ENCODE data around the gene LRBA.
"Not testable (repeated sequence)": the region's sequence is repeated elsewhere in the genome, so short reads cannot be mapped to it uniquely, and the experiment has no call there.

The LRBA gene

GRCh38 chr4:150583287-150584110, 431.6 kb downstream of the LRBA start:
- ATAC-seq: no peak

DNA sequence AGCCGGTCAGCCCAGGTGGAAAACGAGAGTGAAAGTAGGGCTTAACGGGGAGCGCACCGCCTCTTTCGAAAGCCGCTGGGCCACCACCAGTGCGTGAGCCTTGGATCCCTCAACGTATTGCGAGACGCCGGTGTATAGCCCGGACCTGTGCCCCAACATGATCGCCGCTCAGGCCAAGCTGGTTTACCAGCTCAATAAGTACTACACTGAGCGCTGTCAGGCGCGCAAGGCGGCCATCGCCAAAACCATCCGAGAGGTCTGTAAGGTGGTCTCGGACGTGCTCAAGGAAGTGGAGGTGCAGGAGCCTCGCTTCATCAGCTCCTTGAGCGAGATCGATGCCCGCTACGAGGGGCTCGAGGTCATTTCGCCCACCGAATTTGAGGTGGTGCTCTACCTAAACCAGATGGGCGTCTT, 432.2 kb downstream of the LRBA start:
- ATAC-seq: no peak

DNA sequence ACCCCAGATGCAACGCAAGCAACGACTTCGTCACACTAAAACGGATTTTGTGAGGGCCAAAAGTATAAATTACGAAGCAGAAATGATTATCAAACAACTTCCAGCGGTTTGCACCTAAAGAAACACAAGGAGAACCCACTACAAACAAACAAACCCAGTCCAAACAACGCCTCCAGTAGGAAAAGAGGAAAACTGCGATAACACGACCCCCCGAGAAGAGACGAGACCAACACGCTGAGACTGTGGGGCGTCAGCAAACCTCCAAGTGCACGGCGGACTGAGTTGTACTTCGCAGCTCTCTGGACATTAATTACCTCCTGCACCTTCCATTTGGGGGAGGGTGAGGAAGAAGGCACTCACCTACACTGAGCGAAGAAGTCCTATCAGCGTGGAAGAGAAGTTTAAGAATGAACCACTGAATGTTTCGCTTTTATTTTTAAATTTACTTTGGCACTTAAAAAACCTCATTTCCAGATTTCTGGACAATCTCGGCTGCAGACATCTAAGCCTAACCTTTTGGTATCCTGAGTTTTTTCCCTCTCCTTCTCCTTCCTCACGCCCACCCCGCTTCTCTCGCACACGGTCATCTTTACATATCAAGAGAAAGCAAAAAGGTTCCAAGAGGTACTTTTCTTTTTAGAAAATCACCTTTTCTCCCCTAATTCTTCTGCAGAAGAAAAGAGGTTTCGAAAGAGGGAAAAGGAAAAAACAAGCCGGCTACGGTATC, 432.8 kb downstream of the LRBA start, which contains the start of gene MAB21L2:
TSS of gene MAB21L2 (plus strand) at position 6 of the 727 bp plus-strand sequence. CDS start 879 bp downstream, outside the sequence.
- ATAC-seq: no peak

DNA sequence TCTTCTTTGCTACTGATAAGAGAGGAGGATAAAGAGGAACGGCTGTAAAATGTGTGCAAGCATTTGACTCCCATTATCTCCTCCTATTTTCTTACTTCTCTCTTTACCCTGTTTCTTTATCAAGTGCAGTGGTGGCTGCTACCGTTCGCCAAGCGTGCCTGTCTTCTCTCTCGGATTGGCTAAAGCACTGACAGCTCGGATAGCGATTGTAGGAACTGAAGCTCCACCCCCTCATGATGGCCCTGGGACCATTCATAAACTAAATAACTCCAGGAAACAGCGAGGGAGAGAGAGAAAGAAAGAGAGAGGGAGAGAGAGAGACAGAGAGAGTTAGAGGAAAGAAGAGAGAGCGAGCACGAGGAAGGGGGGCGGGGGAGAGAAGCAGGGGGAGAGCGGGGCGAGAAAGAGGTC, 433.4 kb downstream of the LRBA start:
- ATAC-seq: no peak

- no peak for ATAC-seq
Observed at GRCh38 chr4:150581056-150581605, 434.0 kb downstream of the LRBA start.

GRCh38 chr4:150580306-150580705, 434.8 kb downstream of the LRBA start:
- no peak for ATAC-seq

DNA sequence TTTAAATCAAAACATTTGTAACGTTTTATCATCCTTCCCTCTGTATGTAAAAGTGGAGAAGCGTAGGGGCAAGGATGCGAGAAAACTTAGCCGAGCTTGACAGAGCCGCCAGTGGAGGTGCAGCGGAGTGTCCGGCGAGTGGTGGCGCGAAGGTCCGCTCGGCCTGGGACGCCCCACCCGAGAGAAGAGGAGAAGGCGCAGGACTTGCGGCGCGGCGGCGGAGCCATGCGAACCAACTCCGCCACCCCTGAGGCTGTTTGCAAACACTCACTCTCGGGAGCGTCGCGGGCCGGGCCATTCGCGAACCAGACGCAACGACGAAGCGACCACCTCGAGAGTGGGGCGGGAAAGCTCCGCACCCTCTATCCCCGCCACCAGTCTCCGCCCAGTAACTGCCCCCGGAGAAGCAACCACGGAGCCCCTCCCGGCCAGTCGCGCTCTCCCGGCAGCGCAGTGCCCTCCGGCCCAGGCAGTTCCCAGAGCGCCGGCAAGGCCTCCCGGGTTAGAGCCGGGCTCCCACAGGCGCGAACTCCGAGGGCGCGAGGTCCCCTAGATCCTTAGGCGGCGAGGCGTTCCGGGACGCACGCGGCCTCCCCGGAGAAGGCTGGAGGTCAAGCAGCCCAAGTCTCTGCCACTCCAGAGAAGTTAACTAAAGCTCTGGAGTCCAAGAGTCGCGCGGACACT, 435.4 kb downstream of the LRBA start:
- ATAC-seq: no peak

- ATAC-seq: no peak
Observed at GRCh38 chr4:150578745-150579501, 436.2 kb downstream of the LRBA start.

GRCh38 chr4:150577796-150578195, 437.3 kb downstream of the LRBA start:
- ATAC-seq: no peak

GRCh38 chr4:150574678-150575077, 440.4 kb downstream of the LRBA start:
- ATAC-seq: no peak

DNA sequence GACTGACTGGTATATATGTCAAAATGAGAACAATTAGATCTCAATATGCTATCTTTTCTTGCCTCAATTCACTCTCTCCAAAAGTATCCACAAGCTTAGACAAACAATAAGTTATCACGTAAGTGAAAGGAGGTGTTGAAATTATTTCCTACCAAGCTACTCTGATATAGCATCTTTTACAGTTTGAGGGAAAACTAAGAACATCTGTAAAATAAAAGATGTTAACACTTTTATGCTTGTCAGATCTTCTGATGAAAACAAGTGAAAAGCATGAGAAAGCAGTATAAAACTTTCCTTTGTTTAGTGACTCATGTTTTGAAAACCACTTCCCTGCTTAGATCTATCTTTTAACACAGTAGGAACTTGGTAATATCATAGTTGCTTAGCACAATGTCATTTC, 441.6 kb downstream of the LRBA start:
- no peak for ATAC-seq

- ATAC-seq: no peak
Observed at GRCh38 chr4:150572704-150573504, 442.2 kb downstream of the LRBA start.

DNA sequence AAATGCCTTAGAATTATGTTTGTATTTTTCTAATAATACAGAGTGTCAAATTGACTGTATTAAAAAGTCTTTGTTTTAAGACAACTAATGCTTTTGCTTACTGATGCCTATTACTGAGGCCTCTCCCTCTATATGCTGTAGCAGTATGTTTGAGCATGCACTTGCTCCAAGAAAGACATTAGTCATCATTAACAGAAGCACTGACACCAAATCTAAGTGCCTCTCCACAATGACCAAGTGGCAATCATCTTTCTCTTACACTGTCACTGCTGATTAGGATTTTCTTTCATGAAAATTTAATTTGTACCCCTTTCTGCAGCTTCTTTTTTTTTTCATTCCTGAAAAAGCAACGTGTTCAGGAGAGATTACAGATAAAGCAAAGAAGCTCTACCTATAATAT, 444.2 kb downstream of the LRBA start:
- ATAC-seq: no peak

- ATAC-seq: no peak
Observed at GRCh38 chr4:150569998-150570535, 445.0 kb downstream of the LRBA start.

GRCh38 chr4:150569384-150569987, 445.6 kb downstream of the LRBA start:
- ATAC-seq: no peak

DNA sequence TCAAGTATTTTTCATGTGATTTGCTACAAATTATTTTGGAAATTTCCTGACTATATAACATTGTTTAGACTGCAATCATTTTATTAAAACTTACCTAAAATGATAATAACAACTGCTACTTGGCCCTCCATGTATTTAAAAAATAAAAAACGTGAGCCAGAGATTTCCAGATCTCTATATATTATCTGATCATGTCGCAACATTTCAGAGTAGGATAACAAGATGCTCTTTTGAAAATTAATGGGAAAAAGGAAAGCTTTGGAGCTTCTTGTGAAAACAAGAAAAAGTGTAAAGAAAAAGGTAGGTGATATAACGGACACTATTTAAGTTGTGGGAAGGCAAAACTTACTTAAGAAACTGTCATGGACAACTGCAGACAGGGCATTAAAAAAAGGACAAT, 448.0 kb downstream of the LRBA start:
- no peak for ATAC-seq

- ATAC-seq: not testable (repeated sequence)
Observed at GRCh38 chr4:150564967-150565366, 450.1 kb downstream of the LRBA start.

DNA sequence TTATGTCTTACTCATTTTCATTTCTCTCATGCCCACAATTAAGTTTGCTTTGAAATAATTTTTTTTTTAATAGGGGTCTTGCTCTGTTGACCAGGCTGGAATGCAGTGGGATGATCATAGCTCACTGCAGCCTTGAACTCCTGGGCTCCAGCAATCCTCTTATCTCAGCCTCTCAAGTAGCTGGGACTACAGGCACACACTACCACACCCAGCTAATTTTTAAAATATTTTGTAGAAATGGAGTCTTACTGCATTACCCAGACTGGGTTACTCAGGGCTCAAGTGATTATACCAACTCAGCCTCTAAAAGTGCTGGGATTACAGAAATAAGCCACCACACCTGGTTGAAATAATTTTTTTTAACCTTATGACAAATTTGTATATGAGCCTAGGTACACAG, 452.3 kb downstream of the LRBA start:
- ATAC-seq: no peak

- no peak for ATAC-seq
Observed at GRCh38 chr4:150562250-150562649, 452.8 kb downstream of the LRBA start.

- ATAC-seq: no peak
Observed at GRCh38 chr4:150561143-150561737, 453.8 kb downstream of the LRBA start.

All from activated CD4-positive, CD25-positive, alpha-beta regulatory T cell treated with anti-CD3 and anti-CD28 coated beads, Interleukin-2, amount 50 U/mL, for 24 hours (primary cell).